ENCODE measurements around the gene UBB.

- TF ChIP-seq CTCF (conservative IDR thresholded peaks at IDR 0.05; ENCODE audit: low read length) (no peak), EZH2phosphoT487 (IDR thresholded peaks at IDR 0.05; ENCODE audit: borderline replicate concordance) (no peak)
These were observed 40.9 kb upstream of the UBB start for GRCh38 chr17:16339959-16340358.
